HepG2 (cell line): ENCODE data around the gene RGSL1. TPM values are rescaled to one million over a fixed set of nuclear protein-coding genes. Genes with fewer than 3 reads are reported as not detected.

Source experiments
- ARHGAP35 ChIP-seq: sonication (generic); formaldehyde crosslinking; IDR thresholded peaks from 2 replicates; pipeline ENCODE4 v1.9.0; 2022; ENCODE audit warnings: mild to moderate bottlenecking, inconsistent platforms, moderate library complexity, missing genetic modification reagents, borderline replicate concordance
- ARID2 ChIP-seq: sonication (generic); formaldehyde crosslinking; IDR thresholded peaks from 2 replicates; pipeline ENCODE4 v1.8.1; 2022; ENCODE audit warnings: mild to moderate bottlenecking, missing genetic modification reagents, borderline replicate concordance
- ASH2L ChIP-seq: fragments of 300-600, 200-600 bp; sonication (generic); IDR thresholded peaks from 2 replicates; pipeline ENCODE4 v1.7.0; 2017; ENCODE audit warnings: low read depth, mild to moderate bottlenecking, moderate library complexity, mixed read lengths, low read length; ENCODE audit not compliant: insufficient read length
- BRD4 ChIP-seq: sonication (generic); formaldehyde crosslinking; IDR thresholded peaks from 2 replicates; pipeline ENCODE4 v1.4.0; 2020; ENCODE audit warnings: missing genetic modification reagents
- GPBP1L1 ChIP-seq: sonication (generic); formaldehyde crosslinking; IDR thresholded peaks from 2 replicates; pipeline ENCODE4 v1.5.0; 2020; ENCODE audit warnings: mild to moderate bottlenecking, missing genetic modification reagents
- HDAC2 ChIP-seq: sonication (generic); formaldehyde crosslinking; IDR thresholded peaks from 2 replicates; pipeline ENCODE4 v1.4.0; 2020; ENCODE audit warnings: missing genetic modification reagents
- KLF6 ChIP-seq: IDR thresholded peaks from 2 replicates; pipeline ENCODE4 v1.8.0; 2016; ENCODE audit warnings: missing biosample characterization, missing genetic modification reagents
- MIER3 ChIP-seq: IDR thresholded peaks from 2 replicates; pipeline ENCODE4 v1.6.1; 2016; ENCODE audit warnings: missing compliant biosample characterization, borderline replicate concordance
- PITX1 ChIP-seq: sonication (generic); formaldehyde crosslinking; IDR thresholded peaks from 2 replicates; pipeline ENCODE4 v1.5.1; 2020; ENCODE audit warnings: mild to moderate bottlenecking, missing genetic modification reagents
- SMAD1 ChIP-seq: sonication (generic); formaldehyde crosslinking; IDR thresholded peaks from 2 replicates; pipeline ENCODE4 v1.4.0; 2020; ENCODE audit warnings: missing genetic modification reagents, low read depth, mild to moderate bottlenecking, borderline replicate concordance
- TBX3 ChIP-seq: fragments of 450-650 bp; IDR thresholded peaks from 2 replicates; pipeline ENCODE4 v1.6.1; 2017; ENCODE audit warnings: antibody characterized with exemption, mild to moderate bottlenecking, inconsistent platforms, borderline replicate concordance
- ZBTB7A ChIP-seq: sonication (generic); formaldehyde crosslinking; IDR thresholded peaks from 2 replicates; pipeline ENCODE4 v1.8.0; 2022; ENCODE audit warnings: mild to moderate bottlenecking, missing genetic modification reagents
- ZC3H4 ChIP-seq: sonication (generic); formaldehyde crosslinking; IDR thresholded peaks from 2 replicates; pipeline ENCODE4 v1.4.0; 2020; ENCODE audit warnings: missing genetic modification reagents, borderline replicate concordance
- ZNF234 ChIP-seq: sonication (generic); formaldehyde crosslinking; conservative IDR thresholded peaks from 2 replicates; pipeline ENCODE4 v1.5.1; 2020; ENCODE audit warnings: mild to moderate bottlenecking, missing genetic modification reagents
- ZNF75D ChIP-seq: sonication (generic); formaldehyde crosslinking; IDR thresholded peaks from 2 replicates; pipeline ENCODE4 v1.8.1; 2023; ENCODE audit warnings: missing genetic modification reagents, mild to moderate bottlenecking, borderline replicate concordance
- ZNF768 ChIP-seq: sonication (generic); formaldehyde crosslinking; IDR thresholded peaks from 2 replicates; pipeline ENCODE4 v1.4.0; 2020; ENCODE audit warnings: missing genetic modification reagents
- ZNF788 ChIP-seq: sonication (generic); formaldehyde crosslinking; IDR thresholded peaks from 2 replicates; pipeline ENCODE4 v1.5.0; 2020; ENCODE audit warnings: mild to moderate bottlenecking, missing genetic modification reagents, borderline replicate concordance
- ZSCAN21 ChIP-seq: sonication (generic); formaldehyde crosslinking; IDR thresholded peaks from 2 replicates; pipeline ENCODE4 v1.8.0; 2022; ENCODE audit warnings: mild to moderate bottlenecking, missing genetic modification reagents, moderate library complexity, borderline replicate concordance
- polyA plus RNA-seq, 8 experiments: library from polyadenylated mRNA; depleted of rRNA in 3 of 8; stranded (reverse) in 7 of 8; unstranded in 1 of 8; fragments of >200 nt; fragmentation: Illumina TruSeq in 4 of 8; extraction: Trizol in 4 of 8; gene quantifications; 2 replicates each; pipeline versions ENCODE4 v1.2.1 to v1.2.3, GENCODE V29; 2011 to 2016; ENCODE audit warnings: low read depth in 4 of 8, missing spikeins in 1 of 8, mixed read lengths in 1 of 8; ENCODE audit not compliant: insufficient read depth in 1 of 8
- total RNA-seq, 5 experiments: library from RNA; depleted of rRNA; stranded (reverse); fragments of >200 nt; fragmentation: Illumina TruSeq; extraction: Trizol; gene quantifications; 2 replicates each; pipeline ENCODE4 v1.2.3, GENCODE V29; 2016; ENCODE audit warnings: low read depth in 1 of 5
- TF ChIP-seq, protein P1 (sequence below): sonication (generic); formaldehyde crosslinking; IDR thresholded peaks from 2 replicates; pipeline ENCODE4 v1.4.0; 2020; ENCODE audit warnings: missing genetic modification reagents, borderline replicate concordance
- TF ChIP-seq, protein P2 (sequence below): sonication (generic); formaldehyde crosslinking; IDR thresholded peaks from 2 replicates; pipeline ENCODE4 v1.8.0; 2023; ENCODE audit warnings: mild to moderate bottlenecking, missing genetic modification reagents
- TF ChIP-seq, protein P3 (sequence below): sonication (generic); formaldehyde crosslinking; IDR thresholded peaks from 2 replicates; pipeline ENCODE4 v1.4.0; 2020; ENCODE audit warnings: low read depth, missing genetic modification reagents

RGSL1 gene
- total and polyA plus RNA-seq, 2 of the 13 experiments (the other 11 are each of a cell fraction or from before 2014, with no cell fraction given): not detected

- TF ChIP-seq, protein P1, sequence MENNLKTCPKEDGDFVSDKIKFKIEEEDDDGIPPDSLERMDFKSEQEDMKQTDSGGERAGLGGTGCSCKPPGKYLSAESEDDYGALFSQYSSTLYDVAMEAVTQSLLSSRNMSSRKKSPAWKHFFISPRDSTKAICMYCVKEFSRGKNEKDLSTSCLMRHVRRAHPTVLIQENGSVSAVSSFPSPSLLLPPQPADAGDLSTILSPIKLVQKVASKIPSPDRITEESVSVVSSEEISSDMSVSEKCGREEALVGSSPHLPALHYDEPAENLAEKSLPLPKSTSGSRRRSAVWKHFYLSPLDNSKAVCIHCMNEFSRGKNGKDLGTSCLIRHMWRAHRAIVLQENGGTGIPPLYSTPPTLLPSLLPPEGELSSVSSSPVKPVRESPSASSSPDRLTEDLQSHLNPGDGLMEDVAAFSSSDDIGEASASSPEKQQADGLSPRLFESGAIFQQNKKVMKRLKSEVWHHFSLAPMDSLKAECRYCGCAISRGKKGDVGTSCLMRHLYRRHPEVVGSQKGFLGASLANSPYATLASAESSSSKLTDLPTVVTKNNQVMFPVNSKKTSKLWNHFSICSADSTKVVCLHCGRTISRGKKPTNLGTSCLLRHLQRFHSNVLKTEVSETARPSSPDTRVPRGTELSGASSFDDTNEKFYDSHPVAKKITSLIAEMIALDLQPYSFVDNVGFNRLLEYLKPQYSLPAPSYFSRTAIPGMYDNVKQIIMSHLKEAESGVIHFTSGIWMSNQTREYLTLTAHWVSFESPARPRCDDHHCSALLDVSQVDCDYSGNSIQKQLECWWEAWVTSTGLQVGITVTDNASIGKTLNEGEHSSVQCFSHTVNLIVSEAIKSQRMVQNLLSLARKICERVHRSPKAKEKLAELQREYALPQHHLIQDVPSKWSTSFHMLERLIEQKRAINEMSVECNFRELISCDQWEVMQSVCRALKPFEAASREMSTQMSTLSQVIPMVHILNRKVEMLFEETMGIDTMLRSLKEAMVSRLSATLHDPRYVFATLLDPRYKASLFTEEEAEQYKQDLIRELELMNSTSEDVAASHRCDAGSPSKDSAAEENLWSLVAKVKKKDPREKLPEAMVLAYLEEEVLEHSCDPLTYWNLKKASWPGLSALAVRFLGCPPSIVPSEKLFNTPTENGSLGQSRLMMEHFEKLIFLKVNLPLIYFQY (CRISPR knock-in tag): no peak
- TF ChIP-seq, protein P2, sequence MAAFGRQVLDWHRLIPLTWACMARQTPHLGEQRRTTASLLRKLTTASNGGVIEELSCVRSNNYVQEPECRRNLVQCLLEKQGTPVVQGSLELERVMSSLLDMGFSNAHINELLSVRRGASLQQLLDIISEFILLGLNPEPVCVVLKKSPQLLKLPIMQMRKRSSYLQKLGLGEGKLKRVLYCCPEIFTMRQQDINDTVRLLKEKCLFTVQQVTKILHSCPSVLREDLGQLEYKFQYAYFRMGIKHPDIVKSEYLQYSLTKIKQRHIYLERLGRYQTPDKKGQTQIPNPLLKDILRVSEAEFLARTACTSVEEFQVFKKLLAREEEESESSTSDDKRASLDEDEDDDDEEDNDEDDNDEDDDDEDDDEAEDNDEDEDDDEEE (CRISPR knock-in tag): no peak
- no peak for TF ChIP-seq KLF6
- TF ChIP-seq MIER3 (CRISPR knock-in tag): no peak
- TF ChIP-seq ZC3H4 (CRISPR knock-in tag): no peak
- no peak for TF ChIP-seq ARID2 (CRISPR knock-in tag)
- peak; percentile 73 for TF ChIP-seq HDAC2 (CRISPR knock-in tag)
- no peak for TF ChIP-seq ASH2L
- no peak for TF ChIP-seq ZNF234 (CRISPR knock-in tag)
- TF ChIP-seq BRD4 (CRISPR knock-in tag): no peak
- no peak for TF ChIP-seq ZSCAN21 (CRISPR knock-in tag)
- peak; percentile 45; the same call in 1 of the 2 replicates for TF ChIP-seq PITX1 (CRISPR knock-in tag)
- TF ChIP-seq ARHGAP35: no peak
- TF ChIP-seq, protein P3, sequence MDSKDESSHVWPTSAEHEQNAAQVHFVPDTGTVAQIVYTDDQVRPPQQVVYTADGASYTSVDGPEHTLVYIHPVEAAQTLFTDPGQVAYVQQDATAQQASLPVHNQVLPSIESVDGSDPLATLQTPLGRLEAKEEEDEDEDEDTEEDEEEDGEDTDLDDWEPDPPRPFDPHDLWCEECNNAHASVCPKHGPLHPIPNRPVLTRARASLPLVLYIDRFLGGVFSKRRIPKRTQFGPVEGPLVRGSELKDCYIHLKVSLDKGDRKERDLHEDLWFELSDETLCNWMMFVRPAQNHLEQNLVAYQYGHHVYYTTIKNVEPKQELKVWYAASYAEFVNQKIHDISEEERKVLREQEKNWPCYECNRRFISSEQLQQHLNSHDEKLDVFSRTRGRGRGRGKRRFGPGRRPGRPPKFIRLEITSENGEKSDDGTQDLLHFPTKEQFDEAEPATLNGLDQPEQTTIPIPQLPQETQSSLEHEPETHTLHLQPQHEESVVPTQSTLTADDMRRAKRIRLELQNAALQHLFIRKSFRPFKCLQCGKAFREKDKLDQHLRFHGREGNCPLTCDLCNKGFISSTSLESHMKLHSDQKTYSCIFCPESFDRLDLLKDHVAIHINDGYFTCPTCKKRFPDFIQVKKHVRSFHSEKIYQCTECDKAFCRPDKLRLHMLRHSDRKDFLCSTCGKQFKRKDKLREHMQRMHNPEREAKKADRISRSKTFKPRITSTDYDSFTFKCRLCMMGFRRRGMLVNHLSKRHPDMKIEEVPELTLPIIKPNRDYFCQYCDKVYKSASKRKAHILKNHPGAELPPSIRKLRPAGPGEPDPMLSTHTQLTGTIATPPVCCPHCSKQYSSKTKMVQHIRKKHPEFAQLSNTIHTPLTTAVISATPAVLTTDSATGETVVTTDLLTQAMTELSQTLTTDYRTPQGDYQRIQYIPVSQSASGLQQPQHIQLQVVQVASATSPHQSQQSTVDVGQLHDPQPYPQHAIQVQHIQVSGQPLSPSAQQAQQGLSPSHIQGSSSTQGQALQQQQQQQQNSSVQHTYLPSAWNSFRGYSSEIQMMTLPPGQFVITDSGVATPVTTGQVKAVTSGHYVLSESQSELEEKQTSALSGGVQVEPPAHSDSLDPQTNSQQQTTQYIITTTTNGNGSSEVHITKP (CRISPR knock-in tag): no peak
- TF ChIP-seq GPBP1L1: no peak
- no peak for TF ChIP-seq ZNF768 (CRISPR knock-in tag)
- TF ChIP-seq ZNF75D: no peak
- TF ChIP-seq ZBTB7A (CRISPR knock-in tag): no peak
- no peak for TF ChIP-seq ZNF788 (CRISPR knock-in tag)
- no peak for TF ChIP-seq TBX3
- TF ChIP-seq SMAD1: no peak
Measured at GRCh38 chr1:182457844-182458243, 7.9 kb downstream of the RGSL1 start (continued).
